GM19240 (cell line): ENCODE results near the gene REEP5.
A peak's percentile ranks its signal among the peaks of the same experiment; 100 is the strongest.
"Not testable (repeated sequence)": the region's sequence is repeated elsewhere in the genome, so short reads cannot be mapped to it uniquely, and the experiment has no call there.

ENCODE experiments used
- DNase-seq: peaks from one replicate; pipeline ENCODE4 v3.0.0; 2011; ENCODE audit warnings: low spot score; ENCODE audit not compliant: insufficient read length

Gene REEP5

GRCh38 chr5:112921833-112922817 is at the start of gene REEP5:
Gene REEP5 (minus strand): TSS chr5:112922227. CDS start chr5:112922190, 37 bp downstream.
- peak; percentile 35 for DNase-seq

DNA sequence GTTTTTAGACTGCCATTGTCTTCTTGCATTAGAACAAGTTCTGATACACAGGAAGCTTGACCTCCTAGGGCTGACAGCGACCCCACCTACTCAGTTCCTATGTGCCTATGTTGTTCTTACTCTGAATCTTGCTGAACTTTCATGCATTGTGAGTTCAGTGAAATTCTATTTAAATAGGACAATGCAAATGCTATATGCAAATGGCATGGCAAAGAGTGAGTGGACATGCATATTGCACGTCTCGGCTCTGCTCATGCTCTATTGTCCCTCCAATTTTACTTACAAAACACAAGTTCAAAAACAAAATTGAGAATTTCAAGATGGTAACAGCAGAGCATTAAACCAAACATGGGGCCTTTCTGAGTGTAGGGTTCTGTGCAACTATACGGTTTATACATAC is 49.2 kb upstream of the REEP5 start:
- no peak for DNase-seq

- DNase-seq, result no peak
Observed at GRCh38 chr5:112968411-112969106, 46.5 kb upstream of the REEP5 start.

DNA sequence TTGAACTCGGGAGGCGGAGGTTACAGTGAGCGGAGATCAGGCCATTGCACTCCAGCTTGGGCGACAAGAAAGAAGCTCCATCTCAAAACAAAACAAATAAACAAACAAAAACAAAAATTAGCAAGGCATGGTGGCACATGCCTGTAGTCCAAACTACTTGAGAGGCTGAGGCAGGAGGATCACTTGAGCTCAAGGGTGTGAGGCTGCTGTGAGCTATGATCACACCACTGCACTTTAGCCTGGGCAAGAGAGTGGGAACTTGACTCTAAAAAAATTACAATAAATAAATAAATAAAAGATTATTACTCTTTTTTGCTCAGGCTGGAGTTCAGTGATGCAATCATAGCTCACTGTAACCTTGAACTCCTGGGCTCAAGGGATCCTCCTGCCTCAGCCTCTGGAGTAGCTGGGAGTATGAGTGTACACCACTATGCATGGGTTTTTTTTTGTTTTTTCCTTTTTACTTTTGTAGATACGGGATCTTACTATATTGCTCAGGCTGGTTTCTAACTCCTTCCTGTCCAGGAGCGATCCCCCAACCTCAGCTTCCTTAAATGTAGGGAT is 45.6 kb upstream of the REEP5 start:
- DNase-seq, result no peak

DNA sequence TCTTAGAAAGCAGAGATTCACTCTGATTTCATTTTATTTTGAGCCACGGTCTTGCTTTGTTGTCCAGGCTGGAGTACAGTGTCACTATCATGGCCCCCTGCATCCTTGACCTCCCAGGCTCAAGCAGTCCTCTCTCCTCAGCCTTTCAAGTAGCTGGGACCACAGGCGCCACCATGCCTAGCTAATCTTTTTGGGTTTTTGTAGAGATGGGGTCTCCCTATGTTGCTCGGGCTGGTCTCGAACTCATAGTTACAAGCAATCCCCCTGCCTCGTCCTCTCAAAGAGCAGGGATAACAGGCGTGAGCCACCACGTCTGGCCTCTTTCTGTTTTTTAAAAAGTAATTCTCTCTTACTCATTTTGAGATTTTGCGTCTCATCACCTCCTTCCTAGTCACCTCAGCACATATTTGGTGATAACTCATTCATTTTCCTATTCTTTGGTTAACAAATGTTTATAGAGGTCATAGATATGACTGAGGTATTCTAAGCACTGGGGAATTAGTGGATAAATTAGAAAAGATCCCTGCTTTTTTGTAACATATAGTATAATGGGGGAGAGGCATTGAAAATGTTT is 43.8 kb upstream of the REEP5 start:
- no peak for DNase-seq

GRCh38 chr5:112963374-112963733 is 41.3 kb upstream of the REEP5 start:
- not testable (repeated sequence) for DNase-seq

GRCh38 chr5:112960863-112961504 is 39.0 kb upstream of the REEP5 start:
- DNase-seq, result no peak

GRCh38 chr5:112960315-112960714 is 38.3 kb upstream of the REEP5 start:
- DNase-seq, result no peak

GRCh38 chr5:112959872-112960271 is 37.8 kb upstream of the REEP5 start:
- DNase-seq, result not testable (repeated sequence)

- DNase-seq, result peak; percentile 34
Observed at GRCh38 chr5:112958093-112959088, 36.4 kb upstream of the REEP5 start.

DNA sequence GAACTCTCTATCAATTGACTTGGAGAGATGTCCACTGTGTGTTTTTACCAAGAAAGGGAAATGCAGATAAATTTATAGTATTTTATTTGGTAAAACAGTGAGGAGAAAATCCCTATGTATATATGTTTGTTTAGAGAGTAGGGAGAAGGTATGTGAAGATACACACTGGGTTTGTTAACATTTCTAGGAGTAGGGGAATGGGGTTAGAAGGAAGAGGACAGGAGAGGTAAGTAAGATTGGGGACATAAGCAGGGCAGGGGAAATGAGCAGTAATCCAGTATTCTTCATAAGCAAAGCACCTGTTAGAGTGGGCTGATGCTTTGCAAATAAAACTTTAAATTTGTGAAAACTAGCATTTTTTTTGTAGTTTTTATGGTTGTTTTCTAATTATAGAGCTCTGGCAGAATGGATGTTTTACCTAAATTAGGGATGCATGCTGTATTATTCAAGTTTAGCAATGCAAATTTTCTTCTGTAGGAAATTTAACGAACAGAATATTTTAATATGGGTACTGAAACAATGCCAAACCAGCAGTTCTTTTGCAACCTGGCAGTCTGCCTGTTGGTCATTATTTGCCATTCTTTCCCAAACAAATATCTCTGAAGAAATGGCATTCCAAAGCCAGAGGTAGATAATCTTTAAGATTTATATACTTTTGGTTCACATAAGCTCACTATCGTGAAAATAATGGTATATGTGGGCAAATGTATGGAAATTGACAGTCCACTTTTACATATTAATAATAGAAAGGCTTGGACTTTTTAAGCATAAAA is 35.2 kb upstream of the REEP5 start:
- DNase-seq, result no peak

DNA sequence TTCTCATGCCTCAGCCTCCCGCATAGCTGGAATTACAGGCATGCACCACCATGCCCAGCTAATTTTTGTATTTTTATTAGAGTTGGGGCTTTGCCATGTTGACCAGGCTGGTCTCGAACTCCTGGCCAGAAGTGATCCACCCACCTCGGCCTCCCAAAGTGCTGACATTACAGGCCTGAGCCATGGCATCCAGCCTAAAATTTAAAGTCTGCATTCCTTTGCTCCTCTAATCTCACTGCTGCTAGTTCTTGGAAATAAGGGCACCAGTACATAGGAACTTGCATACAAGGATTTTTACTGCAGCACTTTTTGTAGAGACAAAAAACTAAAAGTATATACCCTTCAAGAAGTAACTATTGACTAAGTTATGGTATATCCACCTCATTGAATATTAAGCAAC is 34.6 kb upstream of the REEP5 start:
- DNase-seq, result no peak

GRCh38 chr5:112951124-112951702 is 29.2 kb upstream of the REEP5 start:
- DNase-seq, result no peak

GRCh38 chr5:112948458-112948857 is 26.4 kb upstream of the REEP5 start:
- no peak for DNase-seq

DNA sequence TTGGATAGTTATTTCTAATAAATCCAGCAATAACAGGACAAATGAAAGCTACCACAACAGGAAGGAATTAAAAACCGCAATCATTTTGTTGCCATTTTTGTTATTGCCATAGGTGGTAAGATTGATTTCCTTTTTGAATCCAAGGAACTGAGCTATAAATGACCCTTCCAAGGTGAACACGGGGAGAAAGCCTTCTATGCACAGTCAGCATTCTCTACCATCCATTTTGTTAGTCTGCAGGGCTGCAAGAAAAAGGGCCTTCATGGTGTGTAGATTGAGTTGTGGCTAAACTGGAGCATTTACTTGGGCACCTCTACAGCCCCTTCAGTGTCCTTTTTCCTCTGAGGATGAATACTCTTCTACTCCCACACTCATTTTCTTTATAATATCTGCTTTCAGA is 18.6 kb upstream of the REEP5 start:
- DNase-seq, result no peak

DNA sequence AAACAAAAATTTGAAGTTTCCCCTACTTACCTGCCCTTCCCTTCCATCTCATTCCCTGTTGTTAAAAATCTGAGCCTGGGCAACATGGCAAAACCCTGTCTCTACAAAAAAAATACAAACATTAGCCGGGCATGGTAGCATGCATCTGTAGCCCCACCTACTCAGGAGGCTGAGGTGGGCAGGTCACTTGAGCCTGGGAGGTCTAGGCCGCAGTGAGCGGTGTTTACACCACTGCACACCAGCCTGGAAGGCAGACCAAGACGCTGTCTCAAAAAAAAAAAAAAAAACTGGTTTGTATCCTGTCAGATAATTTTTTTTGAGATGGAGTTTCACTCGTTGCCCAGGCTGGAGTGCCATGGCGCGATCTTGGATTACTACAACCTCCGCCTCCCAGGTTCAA is 16.3 kb upstream of the REEP5 start:
- DNase-seq, result no peak

DNA sequence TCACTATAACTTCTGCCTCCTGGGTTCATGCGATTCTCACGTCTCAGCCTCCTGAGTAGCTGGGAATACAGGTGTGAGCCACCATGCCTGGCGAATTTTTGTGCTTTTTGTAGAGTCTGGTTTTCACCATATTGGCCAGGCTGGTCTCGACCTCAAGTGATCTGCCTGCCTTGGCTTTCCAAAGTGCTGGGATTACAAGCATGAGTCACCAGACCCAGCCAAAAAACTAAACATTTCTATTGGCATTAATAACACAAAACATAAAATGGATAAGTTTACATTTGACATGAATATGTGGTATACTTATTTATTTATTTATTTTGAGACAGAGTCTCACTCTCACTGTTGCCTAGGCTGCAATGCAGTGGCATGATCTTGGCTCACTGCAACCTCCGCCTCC is 13.6 kb upstream of the REEP5 start:
- DNase-seq, result no peak

- no peak for DNase-seq
Observed at GRCh38 chr5:112934366-112934663, 12.3 kb upstream of the REEP5 start.

DNA sequence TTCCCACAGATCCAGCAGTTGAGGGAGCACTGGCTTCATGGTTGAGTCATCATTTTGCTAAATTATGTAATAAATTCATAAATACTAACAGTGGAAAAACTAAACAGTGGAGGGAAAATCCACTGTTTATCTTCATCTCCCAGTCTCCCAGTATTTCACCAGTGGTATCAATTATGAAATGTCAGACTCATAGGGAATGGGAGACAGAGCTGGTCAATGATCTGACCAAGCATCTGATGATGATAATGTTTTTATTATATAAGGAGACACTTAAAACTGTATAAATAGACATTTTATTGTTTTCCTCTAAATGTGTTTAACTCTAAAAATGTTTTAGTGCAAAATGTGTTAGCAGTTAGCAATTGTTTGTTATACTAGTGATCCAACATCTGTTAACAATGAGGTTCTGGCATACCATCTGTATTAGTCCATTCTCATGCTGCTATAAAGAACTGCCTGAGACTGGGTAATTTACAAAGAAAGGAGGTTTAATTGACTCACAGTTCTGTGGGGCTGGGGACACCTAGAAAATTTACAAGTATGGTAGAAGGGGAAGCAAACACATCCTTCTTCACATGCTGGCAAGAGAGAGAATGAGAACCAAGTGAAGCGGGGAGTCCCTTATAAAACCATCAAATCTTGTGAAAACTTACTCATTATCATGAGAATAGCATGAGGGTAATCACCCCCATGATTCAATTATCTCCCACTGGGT is 11.8 kb upstream of the REEP5 start:
- DNase-seq, result no peak
